GM21576 (cell line): ENCODE data around the gene LCE1B.

ENCODE experiments used
- ATAC-seq: cut with Tn5 transposase; IDR thresholded peaks from one replicate; pipeline ENCODE4 v1.9.1; 2021; ENCODE audit warnings: mild to moderate bottlenecking, moderate library complexity; ENCODE audit not compliant: unreplicated experiment

Gene LCE1B

GRCh38 chr1:152860129-152860528 lies 48.4 kb downstream of the LCE1B start:
- no peak for ATAC-seq

- no peak for ATAC-seq
Measured at GRCh38 chr1:152861374-152861773, 49.6 kb downstream of the LCE1B start.
